Right ventricle myocardium superior (tissue), 1 donor: Measurements from ENCODE around the gene IFT43. TPM values are rescaled to one million over a fixed set of nuclear protein-coding genes. Genes with fewer than 3 reads are reported as not detected.
A peak's percentile ranks its signal among the peaks of the same experiment; 100 is the strongest.

Experiments used
- ATAC-seq: fragments of 200-7000 bp; cut with Tn5 transposase; one replicate; pipeline ENCODE4 v1.9.1; 2020; ENCODE audit warnings: mild to moderate bottlenecking; ENCODE audit not compliant: poor library complexity
- DNase-seq: peaks from one replicate; pipeline ENCODE4 v3.0.0-alpha.2; 2020
- intact Hi-C: fragments of 100-400 bp; cut with DNase I; formaldehyde crosslinking; loops from one replicate; pipeline ENCODE4 v1.11.2; 2022
- total RNA-seq: library from RNA; stranded (reverse); fragmentation: NEBNext Ultra II Directional; extraction: Animal tissue kit (Norgen Biotek cat#: 25700); gene quantifications from one replicate; pipeline ENCODE4 v1.2.1, GENCODE V29; 2021
- donor health status: DM: no; HTN: yes; CAD: no; lungs with severe emphysema.

The IFT43 gene
- total RNA-seq, 1 donor from 2014 or later: 25.1 TPM

DNA sequence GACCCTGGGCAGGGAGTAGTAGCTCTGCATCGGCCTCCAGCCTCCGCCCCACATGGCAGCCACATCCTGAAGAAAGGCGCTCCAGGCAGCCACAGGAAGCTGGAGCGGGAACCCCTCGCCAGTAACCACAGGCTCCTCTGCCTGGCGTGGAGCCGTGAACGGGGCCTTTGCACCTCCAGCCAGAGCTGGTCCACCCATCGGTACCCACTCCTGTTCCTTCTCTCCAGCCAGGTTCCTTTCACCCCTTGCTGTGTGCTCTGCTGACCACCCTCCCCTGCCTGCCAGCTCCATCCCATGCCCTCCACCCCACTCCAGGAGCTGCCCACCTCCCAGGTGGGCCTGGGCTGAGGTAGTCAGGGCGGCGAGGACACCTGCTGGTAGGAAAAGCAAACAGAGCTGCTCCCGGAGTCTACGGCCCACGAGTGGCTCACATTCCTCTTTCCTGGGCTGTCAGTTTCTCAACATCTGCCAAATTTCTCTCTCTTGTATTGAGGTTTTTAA is 6.4 kb upstream of the IFT43 start:
- ATAC-seq: no peak
- no peak for DNase-seq
- intact Hi-C loops: loop anchor here (2.0 kb wide), 1 partner anchor 184 kb away; no protein-coding TSS in a partner anchor

DNA sequence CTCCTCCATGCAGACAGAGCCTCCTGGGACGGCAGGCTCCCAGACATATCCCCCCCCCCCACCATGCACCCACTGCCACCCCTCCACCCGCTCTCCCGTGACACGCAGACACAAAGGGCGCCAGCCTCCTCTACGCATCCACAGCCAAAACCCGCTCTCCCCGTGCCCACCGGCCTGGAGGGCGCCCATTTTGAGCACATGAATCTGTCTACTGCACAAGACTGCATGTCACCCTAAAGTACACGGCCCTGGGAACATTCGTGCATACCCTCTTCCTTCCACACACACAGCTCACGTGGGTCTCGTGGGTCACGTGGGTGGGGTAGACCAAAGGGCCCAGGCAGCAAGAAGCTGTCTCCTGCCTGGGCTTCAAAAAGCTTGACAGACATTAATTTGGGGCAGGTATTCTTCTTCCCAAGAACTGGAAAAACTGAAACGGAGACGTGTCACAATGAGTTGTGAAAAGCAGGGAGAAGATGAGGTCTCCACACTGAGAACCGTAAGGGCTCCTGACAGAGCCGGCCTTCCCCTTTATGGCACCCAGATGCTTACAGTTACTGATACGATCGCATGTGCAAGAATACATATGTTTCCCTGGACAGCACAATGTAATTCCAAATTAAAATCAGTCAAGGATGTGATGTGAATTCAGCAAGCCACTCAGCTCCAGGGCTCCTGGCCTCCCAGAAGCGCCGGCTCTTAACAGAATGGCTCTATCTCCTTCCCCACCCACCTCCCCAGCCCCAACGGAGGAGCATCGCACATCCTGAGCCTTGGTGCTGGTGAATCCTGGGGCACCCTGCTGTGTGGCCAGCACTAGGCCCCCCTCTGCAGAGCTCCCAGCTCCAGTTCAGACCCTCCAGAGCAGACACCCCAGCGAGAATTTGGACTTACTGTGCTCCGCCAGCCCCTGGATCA is 5.7 kb upstream of the IFT43 start:
- DNase-seq: peak; percentile 60

DNA sequence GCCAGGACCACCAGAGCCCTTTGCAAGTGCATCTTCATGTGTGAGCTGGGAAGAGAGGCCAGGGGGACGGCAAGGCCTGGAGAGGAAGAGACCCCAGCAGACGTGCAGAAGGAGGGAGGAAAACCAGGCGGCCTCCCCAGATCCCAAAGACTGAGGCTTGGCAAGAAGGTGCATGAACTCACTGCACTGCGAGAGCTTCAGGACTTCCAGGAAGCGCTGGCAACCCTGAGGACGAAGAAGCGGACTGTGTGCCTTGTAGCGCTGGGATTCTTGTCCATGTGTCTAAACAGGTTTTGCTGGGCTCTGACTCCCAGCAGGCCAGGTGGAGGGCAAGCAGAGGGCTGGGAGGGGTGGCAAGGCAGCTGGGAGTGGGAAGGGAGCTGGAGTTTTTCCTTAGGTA is 4.7 kb upstream of the IFT43 start:
- no peak for ATAC-seq

More for the DNA sequence above, 5.7 kb upstream of the IFT43 start:
- ATAC-seq: no peak
- intact Hi-C loops: loop anchor here (2.0 to 5.0 kb wide), 2 partner anchors 73 to 185 kb away; no protein-coding TSS in a partner anchor

DNA sequence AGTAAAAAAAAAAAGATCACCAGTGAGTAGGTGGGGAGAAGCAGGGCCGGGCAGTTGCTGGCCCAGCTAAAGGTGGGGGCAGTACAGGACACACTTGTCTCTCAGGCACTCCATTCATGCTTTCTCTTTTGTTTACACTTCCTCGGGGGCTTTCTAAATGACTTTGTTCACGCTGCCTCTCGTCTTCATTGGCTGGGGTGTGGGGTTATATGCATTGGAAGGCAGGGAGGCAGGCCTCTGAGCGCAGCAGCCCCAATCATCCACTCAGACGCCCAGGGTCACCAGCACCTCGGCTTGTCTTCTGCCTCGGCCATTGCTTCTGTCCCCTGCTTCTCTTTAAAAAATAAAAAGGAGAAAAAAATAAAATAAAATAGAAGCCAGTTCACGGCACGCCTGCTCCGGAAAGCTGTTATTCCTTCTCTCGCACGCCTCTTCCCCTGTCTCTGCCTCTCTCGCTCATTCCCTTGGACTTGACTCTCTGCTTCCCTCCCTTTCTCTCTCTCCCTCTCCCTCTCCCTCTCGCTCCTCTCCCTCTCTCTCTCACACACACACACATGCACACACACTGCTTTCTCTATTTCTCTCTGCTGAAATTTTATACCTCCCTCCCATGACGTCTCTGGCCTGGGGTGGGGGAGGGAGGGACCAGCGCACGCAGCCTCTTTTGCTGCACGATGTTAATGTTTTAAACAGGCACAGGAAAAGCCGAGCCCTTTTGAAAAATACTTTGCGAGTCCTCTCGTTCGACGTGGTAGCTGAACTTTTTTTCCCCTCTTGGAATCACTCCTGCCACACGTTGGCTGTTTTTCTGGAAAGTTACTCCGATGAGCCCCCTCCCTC is 3.9 kb upstream of the IFT43 start, which contains the start of gene TGFB3:
Gene TGFB3, minus strand, starts transcription at position 570 of the 840 bp plus-strand sequence. CDS start 1,102 bp downstream, outside the sequence.
- DNase-seq (peak; percentile 82), ATAC-seq (peak; percentile 75)
- intact Hi-C loops: loop anchor here (5.0 kb wide), 1 partner anchor 74 kb away; no protein-coding TSS in a partner anchor

More for the DNA sequence above, 4.7 kb upstream of the IFT43 start:
- intact Hi-C loops: loop anchor here (5.0 kb wide), 1 partner anchor 74 kb away; no protein-coding TSS in a partner anchor
- DNase-seq: no peak

DNA sequence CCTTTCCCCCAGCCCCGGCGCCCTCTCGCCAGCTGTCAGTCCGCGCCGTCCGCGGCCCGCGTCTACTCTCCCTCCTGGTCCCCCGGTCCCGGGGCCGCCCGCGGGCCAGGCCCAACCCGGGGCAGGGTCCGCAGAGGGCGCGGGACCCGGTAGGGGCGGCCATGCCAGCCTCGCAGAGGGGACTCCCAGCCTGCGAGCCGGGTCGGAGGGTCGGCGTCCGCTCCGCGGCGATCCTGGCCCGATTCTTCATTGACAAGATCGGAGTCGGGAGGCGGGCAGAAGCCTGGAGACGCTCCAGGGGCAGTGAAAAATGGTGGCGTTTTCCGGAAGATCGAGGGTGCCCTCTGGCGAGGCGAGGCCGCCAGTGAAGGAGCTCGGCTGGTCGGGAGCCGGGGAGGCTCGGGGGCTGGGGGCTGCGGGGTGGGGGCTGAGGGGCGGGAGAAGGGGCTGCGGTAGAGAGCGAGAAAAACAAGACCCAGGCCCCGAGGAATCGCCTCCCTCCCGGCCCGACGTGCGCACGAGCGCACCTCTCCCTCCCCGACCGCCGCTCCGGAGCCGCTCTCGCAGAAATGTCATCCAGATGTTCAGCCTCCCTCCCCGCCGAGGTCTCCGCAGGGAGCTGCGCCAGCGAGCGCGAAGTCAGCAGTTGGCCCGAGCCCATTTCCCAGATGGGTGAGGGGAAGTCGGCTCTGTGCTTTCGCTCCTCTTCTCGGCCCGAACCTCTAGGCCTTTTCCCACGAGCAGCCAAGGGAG is 3.1 kb upstream of the IFT43 start:
- DNase-seq (peak; percentile 90), ATAC-seq (peak; percentile 81)
- intact Hi-C loops: loop anchor here (5.0 kb wide), 1 partner anchor 75 kb away; no protein-coding TSS in a partner anchor

DNA sequence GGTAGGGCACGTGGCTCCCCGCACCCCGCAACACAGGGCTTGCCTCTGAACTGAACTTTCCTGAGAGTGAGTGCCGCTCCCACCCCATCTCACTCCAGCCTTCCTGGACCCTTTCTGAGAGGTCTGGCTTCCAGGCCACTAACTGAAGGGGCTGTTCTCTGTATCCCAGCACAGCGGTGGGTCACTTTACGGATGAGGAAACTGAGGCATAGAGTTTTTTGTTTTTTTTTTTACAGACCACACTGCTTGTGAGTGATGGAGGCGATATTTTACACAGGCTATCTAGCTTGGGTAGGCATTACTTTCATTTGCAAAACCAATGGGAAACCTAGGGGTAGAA is 2.6 kb upstream of the IFT43 start:
- no peak for DNase-seq
- no peak for ATAC-seq
- intact Hi-C loops: loop anchor here (5.0 kb wide), 1 partner anchor 76 kb away; no protein-coding TSS in a partner anchor

DNA sequence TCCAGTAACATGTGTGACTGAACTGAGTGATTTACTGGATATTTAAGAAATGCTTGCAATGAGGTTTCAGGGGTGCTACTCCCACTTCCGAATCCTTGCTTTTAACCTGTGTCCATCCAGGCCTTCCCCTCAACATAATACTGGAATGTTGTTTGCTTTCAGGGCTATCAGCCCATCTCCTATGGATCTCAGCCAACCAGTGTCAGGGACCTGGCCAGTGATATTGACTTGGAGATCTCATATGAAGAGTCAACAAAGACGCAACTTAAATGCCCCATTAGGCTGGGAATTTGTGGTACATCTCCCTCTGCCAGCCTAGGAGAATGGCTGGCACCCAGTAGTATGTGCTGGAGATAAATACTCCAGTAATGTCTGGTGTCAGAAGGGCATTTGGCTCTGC is 889 bp upstream of the IFT43 start:
- ATAC-seq: no peak
- DNase-seq: no peak
- intact Hi-C loops: loop anchor here (2.0 to 5.0 kb wide), 2 partner anchors 77 to 276 kb away; no protein-coding TSS in a partner anchor

DNA sequence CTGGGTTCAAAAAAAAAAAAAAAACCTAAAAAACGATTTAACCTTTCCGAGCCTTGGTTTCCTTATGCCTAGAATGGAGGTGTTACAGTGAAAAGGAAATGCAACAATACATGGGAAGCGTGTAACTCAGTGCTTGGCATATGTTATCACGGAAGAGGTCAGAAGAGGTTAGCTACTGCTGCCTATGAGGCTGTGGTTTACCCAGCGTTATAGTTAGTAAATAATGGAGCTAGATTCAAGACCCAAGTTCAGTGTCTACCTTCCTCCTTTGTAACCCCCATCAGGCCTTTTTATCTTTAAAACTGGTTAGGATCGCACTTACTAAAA is 839 bp downstream of the IFT43 start:
- ATAC-seq: no peak
- DNase-seq: no peak
- intact Hi-C loops: no loop called here

DNA sequence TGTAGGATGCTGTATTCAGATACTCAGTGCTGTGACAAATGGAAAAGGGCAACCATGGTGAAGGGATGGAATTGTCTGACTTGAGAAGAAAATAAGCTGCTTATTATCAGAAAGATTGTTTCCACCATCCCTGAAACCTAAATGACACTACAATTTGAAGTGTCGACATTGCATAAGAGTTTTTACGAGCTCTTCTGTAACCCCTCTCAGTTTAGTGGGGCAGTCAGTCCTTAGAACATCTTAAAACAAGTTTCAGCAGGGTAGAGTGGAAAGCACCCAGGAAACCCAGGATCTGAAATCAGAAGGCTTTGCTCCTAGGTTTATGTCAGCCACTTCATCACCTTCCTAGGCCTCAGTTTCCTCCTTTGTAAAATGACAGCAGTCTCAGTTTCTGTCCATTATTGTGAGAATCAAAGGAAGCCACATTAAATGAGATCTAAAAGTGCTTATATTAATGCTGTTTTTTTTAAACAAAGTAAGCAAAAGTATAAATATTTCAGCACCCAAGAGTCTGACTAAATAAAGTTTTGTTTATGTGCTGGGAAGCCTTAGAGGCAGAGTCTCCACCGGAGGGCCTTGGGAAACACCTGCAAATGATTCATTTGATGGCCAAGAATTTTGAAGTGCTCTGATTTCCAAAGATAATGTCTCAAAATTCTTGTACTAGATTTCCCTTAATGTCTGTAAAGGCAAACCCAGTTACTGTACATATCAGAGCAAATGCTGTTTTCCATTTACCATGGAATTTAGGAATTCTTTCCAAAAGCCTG is 1.8 kb downstream of the IFT43 start:
- no peak for DNase-seq
- intact Hi-C loops: no loop called here
- no peak for ATAC-seq

DNA sequence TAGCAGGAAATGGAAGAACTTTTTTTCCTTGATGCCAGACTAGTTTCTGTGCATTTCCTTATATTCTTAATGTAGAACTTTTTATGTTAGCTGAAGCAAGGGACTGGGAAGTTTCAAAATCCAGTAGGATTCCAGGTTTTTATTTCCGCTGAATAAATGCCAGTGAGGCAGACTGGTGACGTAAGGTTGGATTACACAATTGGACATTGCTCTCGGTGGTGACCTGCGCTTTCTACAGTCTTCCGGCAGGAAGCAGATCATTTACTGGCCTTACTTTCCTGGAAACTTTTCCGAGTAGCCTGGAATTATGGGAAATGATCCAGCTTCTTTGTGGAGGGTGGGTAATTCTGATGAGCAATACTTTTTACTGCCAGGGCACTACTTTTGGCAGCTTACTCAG is 3.6 kb downstream of the IFT43 start:
- intact Hi-C loops: no loop called here
- ATAC-seq (no peak), DNase-seq (no peak)

DNA sequence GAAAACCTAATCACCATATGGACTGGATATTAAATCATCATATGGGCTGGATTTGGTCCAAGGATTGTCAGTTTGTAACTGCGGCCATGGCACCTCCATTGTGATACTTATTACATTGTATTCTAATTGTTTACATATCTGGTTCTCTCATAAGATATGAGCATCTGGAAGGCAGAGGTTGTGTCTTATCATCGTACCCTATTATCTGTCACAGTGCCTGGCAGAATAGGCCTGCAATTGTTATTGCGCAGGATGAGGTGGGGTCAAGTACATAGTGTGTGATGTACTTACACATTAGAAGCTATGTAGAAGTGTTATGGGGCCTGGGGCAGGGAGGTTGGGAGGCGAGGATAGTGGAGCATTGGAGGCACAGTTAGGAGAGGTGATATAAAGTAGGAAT is 4.7 kb downstream of the IFT43 start:
- no peak for DNase-seq
- intact Hi-C loops: no loop called here
- no peak for ATAC-seq

DNA sequence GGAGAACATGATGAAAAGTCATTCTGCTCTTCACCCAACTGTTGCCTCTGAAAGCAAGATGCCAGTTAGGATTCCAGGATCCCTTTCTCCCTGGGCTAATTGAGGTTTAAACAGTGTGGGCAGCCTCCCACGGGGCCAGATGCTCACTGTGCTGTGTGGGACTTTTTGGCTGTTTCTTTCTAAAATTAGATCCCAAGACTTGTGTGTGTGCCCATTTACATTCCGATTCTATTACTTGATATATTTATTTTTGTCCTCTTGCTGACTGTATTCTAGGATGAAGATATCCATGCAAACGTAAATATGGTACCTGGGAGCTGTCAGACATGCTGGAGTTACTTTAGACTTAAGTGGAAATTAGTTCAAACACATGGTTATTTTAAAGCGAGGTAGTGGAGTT is 6.2 kb downstream of the IFT43 start:
- ATAC-seq (no peak), DNase-seq (no peak)
- intact Hi-C loops: no loop called here

DNA sequence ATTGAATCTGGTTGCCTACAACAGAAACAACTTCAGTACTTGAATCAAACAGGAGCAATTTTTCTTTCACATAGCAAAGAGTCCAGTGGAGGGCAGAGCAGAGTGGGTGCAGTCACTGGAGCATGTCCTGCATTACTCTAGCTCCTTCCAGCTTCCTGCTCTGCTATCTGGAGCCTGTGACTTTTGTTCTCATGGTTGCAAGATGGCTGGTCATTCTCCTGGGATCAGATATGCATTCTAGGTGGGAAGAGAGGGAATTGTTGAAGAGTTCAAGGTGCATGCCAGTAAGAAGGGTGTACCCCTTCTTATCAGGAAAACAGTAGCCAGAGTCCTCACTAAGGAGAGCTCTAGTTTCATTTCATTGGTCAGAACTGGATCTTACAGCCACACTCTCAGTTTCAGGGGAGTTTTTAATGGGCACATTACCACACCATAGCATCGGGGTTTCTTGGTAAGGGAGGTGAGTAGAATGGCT is 8.0 kb downstream of the IFT43 start:
- intact Hi-C loops: no loop called here
- ATAC-seq (no peak), DNase-seq (no peak)

DNA sequence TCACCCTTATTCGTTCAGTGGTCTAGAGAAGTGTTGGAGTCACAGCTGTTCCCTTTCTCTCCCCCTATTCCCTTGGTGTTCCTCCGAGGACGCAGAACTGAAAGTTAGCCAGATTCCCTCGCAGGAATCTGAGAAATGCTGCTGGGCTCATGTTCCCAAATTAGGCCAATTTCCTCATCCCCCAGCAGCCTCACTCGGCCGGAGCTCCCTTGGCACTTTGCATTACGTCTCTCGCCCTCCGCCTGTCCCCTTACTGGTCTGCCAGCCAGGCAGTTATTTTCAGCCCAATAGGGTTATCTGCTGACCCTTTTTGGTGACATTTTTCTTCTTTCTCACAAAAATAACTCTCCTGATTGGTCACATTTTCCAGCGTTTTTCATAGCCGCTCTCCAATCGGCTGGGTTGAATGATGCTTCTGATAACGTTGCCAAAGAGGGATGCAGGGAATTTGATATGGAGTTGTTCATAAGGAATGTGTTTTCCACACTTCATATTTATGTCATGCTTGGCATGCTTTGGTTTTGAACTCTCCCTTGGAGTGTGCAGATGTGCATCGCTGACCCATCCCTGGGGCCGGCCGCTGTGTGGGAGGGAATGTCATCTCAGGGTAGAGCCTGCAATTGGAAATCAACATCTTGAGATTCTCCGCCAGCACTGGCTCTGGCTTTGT is 9.9 kb downstream of the IFT43 start:
- ATAC-seq (peak; percentile 88), DNase-seq (peak; percentile 76)
- intact Hi-C loops: no loop called here

DNA sequence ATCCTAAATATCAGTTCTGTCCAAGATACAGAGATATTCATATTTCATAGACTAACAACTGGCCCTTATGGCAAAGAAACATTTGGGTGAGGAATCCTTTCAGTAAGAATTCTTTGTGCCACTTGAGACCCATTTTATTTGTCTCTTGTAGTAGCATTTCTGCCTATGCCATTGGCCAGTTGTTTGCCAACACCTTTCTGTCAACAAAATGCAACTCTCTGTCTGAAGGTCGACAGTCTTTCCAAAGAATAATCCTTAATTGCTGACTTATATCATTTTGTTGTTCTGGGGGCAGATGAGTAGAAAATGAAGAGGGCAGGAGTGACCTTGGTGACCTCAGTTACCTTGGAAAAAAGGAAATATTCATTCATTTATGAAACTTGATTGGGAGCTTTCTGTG is 10.9 kb downstream of the IFT43 start:
- DNase-seq (no peak), ATAC-seq (no peak)
- intact Hi-C loops: no loop called here

DNA sequence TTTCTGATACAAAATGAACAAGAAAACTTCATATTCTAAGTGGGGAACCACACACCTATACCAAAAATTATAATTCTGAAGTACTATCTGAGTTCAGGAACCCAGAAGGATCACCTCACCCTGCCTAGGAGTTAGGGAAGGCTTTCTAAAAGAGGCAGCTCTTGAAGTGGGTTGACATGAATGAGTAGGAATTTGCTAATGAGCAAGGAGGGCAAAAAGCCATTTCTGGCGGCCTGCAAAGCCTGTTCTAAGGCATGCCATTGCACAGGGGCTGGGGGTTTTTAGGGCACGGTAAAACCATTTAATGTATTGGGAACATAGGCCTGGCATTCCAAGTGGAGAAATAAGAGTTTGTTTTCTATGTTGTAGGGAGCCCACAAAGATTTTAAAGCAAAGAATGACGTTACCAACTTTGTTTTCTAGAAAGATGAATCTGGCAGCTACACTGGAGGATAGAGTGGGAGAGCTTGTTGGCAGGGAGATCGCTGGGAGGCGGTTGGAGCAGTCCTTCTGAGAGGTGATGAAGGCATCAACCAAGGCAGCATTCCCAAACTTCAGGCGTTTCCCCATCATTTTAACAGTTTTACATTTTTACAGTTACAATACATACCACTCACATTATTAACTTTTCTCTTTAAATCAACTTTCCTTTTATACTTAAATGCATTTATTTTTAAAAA is 14.1 kb downstream of the IFT43 start:
- DNase-seq (no peak), ATAC-seq (no peak)
- intact Hi-C loops: no loop called here

DNA sequence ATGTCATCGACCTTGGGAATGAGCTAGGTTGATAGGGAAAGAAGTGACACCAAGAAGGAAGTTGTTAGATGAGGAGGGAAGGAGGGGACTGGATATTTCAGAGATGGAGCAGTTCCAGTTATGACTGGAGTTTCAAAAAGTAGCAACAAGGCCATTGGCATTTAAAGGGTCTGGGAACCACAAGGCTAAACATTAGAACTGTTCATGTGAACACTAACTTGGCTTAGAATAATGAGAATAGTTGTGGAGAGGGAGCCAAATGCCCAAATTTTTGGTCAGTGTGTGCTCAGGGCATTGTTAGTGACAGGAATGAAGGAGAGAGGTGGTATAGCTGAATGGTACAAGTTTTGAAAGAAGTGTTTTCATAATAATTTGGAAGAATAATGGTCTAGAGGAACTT is 16.8 kb downstream of the IFT43 start:
- no peak for DNase-seq
- ATAC-seq: no peak
- intact Hi-C loops: no loop called here
